HepG2 (cell line): ENCODE measurements around the gene NDUFB7. TPM values are rescaled to one million over a fixed set of nuclear protein-coding genes. Genes with fewer than 3 reads are reported as not detected.
A peak's percentile ranks its signal among the peaks of the same experiment; 100 is the strongest.

Experiments
- ATAC-seq: fragments of 200-7000 bp; cut with Tn5 transposase; 3 replicates; pipeline ENCODE4 v1.9.1; 2020; ENCODE audit warnings: mild to moderate bottlenecking, moderate library complexity
- BruUV-seq: library from RNA; stranded (reverse); fragments of 400-500 nt; replicated peaks from 2 replicates; lab custom pipeline; 2021; lab: Mats Ljungman, UMichigan
- CTCF ChIA-PET: fragments of 300-600 bp; formaldehyde crosslinking; extraction: SDS; loops from one replicate; lab custom pipeline; 2021; ENCODE audit warnings: low total read pairs, inconsistent platforms, low intra/inter-chr PET ratio; lab: Yijun Ruan, JAX
- POLR2A ChIA-PET: fragments of 350-600 bp; sonication (Branson Sonifier 250); formaldehyde crosslinking; loops from one replicate; lab custom pipeline; 2020; ENCODE audit warnings: antibody characterized with exemption, inconsistent platforms; lab: Yijun Ruan, JAX
- DNase-seq: peaks from one replicate; pipeline ENCODE4 v3.0.0-alpha.2; 2015; ENCODE audit warnings: low spot score
- FAIRE-seq: peaks from 3 replicates; lab custom pipeline; 2011; peaks lifted over from hg19 to GRCh38; lab: Jason Lieb, UNC
- H2AFZ ChIP-seq: one replicate; pipeline ENCODE4 v1.6.1; 2011; ENCODE audit warnings: low read length, inconsistent platforms
- H3K27ac ChIP-seq: fragments of 300-600 bp; 3 replicates; pipeline ENCODE4 v1.8.0; 2011; ENCODE audit warnings: mixed run types, mild to moderate bottlenecking, mixed read lengths, low read length, inconsistent platforms; ENCODE audit not compliant: insufficient read depth; ENCODE audit errors: extremely low read length
- H3K27me3 ChIP-seq, 2 experiments: fragments of 200-600 bp in 1 of 2; 2 replicates in 1 of 2; 3 replicates in 1 of 2; pipeline versions ENCODE4 v1.6.0 to v1.8.0; 2011; ENCODE audit warnings: low read length in 2 of 2, mild to moderate bottlenecking in 2 of 2, moderate library complexity in 2 of 2, inconsistent platforms in 1 of 2; ENCODE audit not compliant: insufficient read depth in 2 of 2, control insufficient read depth in 1 of 2
- H3K36me3 ChIP-seq, 2 experiments: fragments of 200-600 bp in 1 of 2; replicated peaks in 1 of 2; 2 replicates in 1 of 2; 3 replicates in 1 of 2; pipeline versions ENCODE4 v1.5.1 to v1.8.0; 2011; ENCODE audit warnings: low read length in 2 of 2, inconsistent platforms in 1 of 2; ENCODE audit not compliant: insufficient read depth in 2 of 2, control insufficient read depth in 1 of 2
- H3K4me1 ChIP-seq: 2 replicates; pipeline ENCODE4 v1.5.1; 2012; ENCODE audit warnings: low read length, inconsistent platforms; ENCODE audit not compliant: insufficient read depth
- H3K4me2 ChIP-seq: 2 replicates; pipeline ENCODE4 v1.6.0; 2011; ENCODE audit warnings: low read depth, low read length, inconsistent platforms
- H3K4me3 ChIP-seq, 3 experiments: fragments of 200-600 bp in 1 of 3; sonication (generic), shearing (Covaris generic) in 1 of 3; replicated peaks in 1 of 3; 2 replicates each; pipeline ENCODE4 v1.5.1; 2011 to 2016; ENCODE audit warnings: low read length in 3 of 3, inconsistent platforms in 2 of 3, low read depth in 2 of 3, mild to moderate bottlenecking in 2 of 3, control low read depth in 1 of 3, mixed read lengths in 1 of 3; ENCODE audit not compliant: insufficient read depth in 1 of 3
- H3K79me2 ChIP-seq: one replicate; pipeline ENCODE4 v1.6.1; 2011; ENCODE audit warnings: low read length, inconsistent platforms; ENCODE audit not compliant: insufficient read depth
- H3K9ac ChIP-seq: 2 replicates; pipeline ENCODE4 v1.6.0; 2011; ENCODE audit warnings: mild to moderate bottlenecking, low read depth, low read length, inconsistent platforms; ENCODE audit not compliant: insufficient read depth
- H3K9me3 ChIP-seq: 2 replicates; pipeline ENCODE4 v1.5.1; 2012; ENCODE audit warnings: mild to moderate bottlenecking, low read length
- H4K20me1 ChIP-seq: 2 replicates; pipeline ENCODE4 v1.6.0; 2011; ENCODE audit warnings: inconsistent platforms, mild to moderate bottlenecking, low read length, moderate library complexity; ENCODE audit not compliant: insufficient read depth
- ARNT2 ChIP-seq: sonication (generic); formaldehyde crosslinking; IDR thresholded peaks from 2 replicates; pipeline ENCODE4 v1.8.0; 2022; ENCODE audit warnings: mild to moderate bottlenecking, low read depth, missing genetic modification reagents, moderate library complexity
- FOXK2 ChIP-seq: fragments of 450-650 bp; IDR thresholded peaks from 2 replicates; pipeline ENCODE4 v1.6.1; 2016
- HDAC2 ChIP-seq: sonication (generic); formaldehyde crosslinking; IDR thresholded peaks from 2 replicates; pipeline ENCODE4 v1.4.0; 2020; ENCODE audit warnings: missing genetic modification reagents
- JARID2 ChIP-seq: sonication (generic); formaldehyde crosslinking; IDR thresholded peaks from 2 replicates; pipeline ENCODE4 v1.8.1; 2023; ENCODE audit warnings: missing genetic modification reagents, inconsistent platforms; ENCODE audit not compliant: insufficient replicate concordance
- MAZ ChIP-seq, 2 experiments: sonication (generic) in 1 of 2; formaldehyde crosslinking in 1 of 2; IDR thresholded peaks; 2 replicates each; pipeline versions ENCODE4 v1.5.0 to v1.6.1; 2012 to 2020; ENCODE audit warnings: low read depth in 2 of 2, mild to moderate bottlenecking in 2 of 2, borderline replicate concordance in 1 of 2, improper control_type of control experiment in 1 of 2, low read length in 1 of 2, missing genetic modification reagents in 1 of 2, moderate library complexity in 1 of 2
- MLLT10 ChIP-seq: sonication (generic); formaldehyde crosslinking; IDR thresholded peaks from 2 replicates; pipeline ENCODE4 v1.4.0; 2020; ENCODE audit warnings: missing genetic modification reagents
- SALL1 ChIP-seq: sonication (generic); formaldehyde crosslinking; IDR thresholded peaks from 2 replicates; pipeline ENCODE4 v1.8.0; 2022; ENCODE audit warnings: mild to moderate bottlenecking, missing genetic modification reagents
- ZNF790 ChIP-seq: sonication (generic); formaldehyde crosslinking; IDR thresholded peaks from 2 replicates; pipeline ENCODE4 v1.8.0; 2022; ENCODE audit warnings: missing genetic modification reagents, mild to moderate bottlenecking, borderline replicate concordance
- ZSCAN9 ChIP-seq: IDR thresholded peaks from 2 replicates; pipeline ENCODE4 v1.6.1; 2016; ENCODE audit warnings: borderline replicate concordance
- WGBS: methylation state at CpG from one replicate; pipeline ENCODE4 v1.1.6; 2017; ENCODE audit warnings: low lambda C conversion rate; 5-methylcytosine and 5-hydroxymethylcytosine counted together
- in situ Hi-C: cut with HindIII; loops from 2 replicates; pipeline ENCODE4 v1.10.0; 2017; ENCODE audit warnings: low pct_unique_long_range_greater_than_20kb; ENCODE audit not compliant: extremely low pct_ligation_motif_present
- intact Hi-C: fragments of 100-400 bp; cut with micrococcal nuclease; formaldehyde crosslinking; loops from one replicate; pipeline ENCODE4 v1.10.0; 2022; ENCODE audit not compliant: unreplicated experiment
- polyA plus RNA-seq, 8 experiments: library from polyadenylated mRNA; depleted of rRNA in 3 of 8; stranded (reverse) in 7 of 8; unstranded in 1 of 8; fragments of >200 nt; fragmentation: Illumina TruSeq in 4 of 8; extraction: Trizol in 4 of 8; gene quantifications; 2 replicates each; pipeline versions ENCODE4 v1.2.1 to v1.2.3, GENCODE V29; 2011 to 2016; ENCODE audit warnings: low read depth in 4 of 8, missing spikeins in 1 of 8, mixed read lengths in 1 of 8; ENCODE audit not compliant: insufficient read depth in 1 of 8
- total RNA-seq, 5 experiments: library from RNA; depleted of rRNA; stranded (reverse); fragments of >200 nt; fragmentation: Illumina TruSeq; extraction: Trizol; gene quantifications; 2 replicates each; pipeline ENCODE4 v1.2.3, GENCODE V29; 2016; ENCODE audit warnings: low read depth in 1 of 5
- TF ChIP-seq, protein P1 (sequence below): sonication (generic); formaldehyde crosslinking; IDR thresholded peaks from 2 replicates; pipeline ENCODE4 v1.4.0; 2020; ENCODE audit warnings: mild to moderate bottlenecking, missing genetic modification reagents
- TF ChIP-seq, protein P2 (sequence below): sonication (generic); formaldehyde crosslinking; IDR thresholded peaks from 2 replicates; pipeline ENCODE4 v1.4.0; 2020; ENCODE audit warnings: missing genetic modification reagents, borderline replicate concordance

The NDUFB7 gene
- total and polyA plus RNA-seq, 2 of the 13 experiments (the other 11 are each of a cell fraction or from before 2014, with no cell fraction given), result 156 to 198 TPM

DNA sequence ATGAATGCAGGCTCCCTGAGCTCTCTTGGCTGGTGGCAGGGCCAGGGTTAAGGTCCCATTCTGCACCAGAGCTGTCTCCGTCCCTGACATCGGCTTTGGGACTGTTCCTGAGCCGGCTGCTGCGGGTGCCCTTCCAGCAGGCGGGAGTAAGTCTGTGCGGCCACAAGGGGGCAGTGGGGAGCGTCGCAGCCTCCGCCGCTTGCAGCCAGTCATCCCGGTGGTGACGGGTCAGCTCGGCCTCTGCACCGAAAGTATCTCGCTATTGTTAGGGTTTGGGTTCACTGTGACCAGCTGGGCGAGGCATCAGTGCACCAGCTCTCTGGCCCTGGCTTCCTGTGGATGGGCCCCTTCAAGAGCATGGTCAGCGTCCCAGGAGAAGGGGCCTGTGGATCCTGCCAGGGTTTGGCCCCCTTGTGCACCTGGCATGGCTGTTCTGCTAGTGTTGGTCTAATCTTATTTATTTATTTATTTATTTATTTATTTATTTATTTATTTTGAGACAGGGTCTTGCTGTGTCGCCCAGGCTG is 15.1 kb downstream of the NDUFB7 start:
- Histone ChIP-seq H4K20me1 (no peaks in the 10 kb centered on the region; the same call in 1 of the 2 replicates), H3K36me3 (peaks cover 3 to 4% of the 10 kb centered on the region in 2 experiments; a peak in 2 of 5 replicates), H3K27me3 (no peaks in the 10 kb centered on the region), H3K4me3 (peak overlapping the region in 1 of 3 experiments; percentile 48; a peak in 2 of 6 replicates), H3K27ac (no peak overlapping the region), H3K9ac (no peak overlapping the region; the same call in 1 of the 2 replicates), H2AFZ (no peak overlapping the region), H3K79me2 (peaks cover 53% of the 10 kb centered on the region), H3K9me3 (no peaks in the 10 kb centered on the region), H3K4me2 (peak overlapping the region; percentile 70), H3K4me1 (peaks cover 43% of the 10 kb centered on the region)
- intact Hi-C loops, result no loop called here
- ATAC-seq, result peak; percentile 62
- in situ Hi-C loops, result no loop called here
- FAIRE-seq, result peak; percentile 66
- ChIA-PET CTCF (interaction anchor here (0.7 to 1.4 kb wide), 3 partner anchors 10 to 51 kb away, joined by 3 to 6 read pairs (median 4); partner anchors contain the start of gene NDUFB7), POLR2A (interaction anchor here (1.1 to 1.3 kb wide), 2 partner anchors 37 to 39 kb away, joined by 3 to 5 read pairs; partner anchors contain the start of gene DNAJB1)
- BruUV-seq, result no TSS peak
- 93% methylated on average over 2 of the region's 18 CpGs for WGBS
- peak; percentile 61 for DNase-seq
- no peak for TF ChIP-seq ZSCAN9 (CRISPR knock-in tag)
- TF ChIP-seq, protein P1, sequence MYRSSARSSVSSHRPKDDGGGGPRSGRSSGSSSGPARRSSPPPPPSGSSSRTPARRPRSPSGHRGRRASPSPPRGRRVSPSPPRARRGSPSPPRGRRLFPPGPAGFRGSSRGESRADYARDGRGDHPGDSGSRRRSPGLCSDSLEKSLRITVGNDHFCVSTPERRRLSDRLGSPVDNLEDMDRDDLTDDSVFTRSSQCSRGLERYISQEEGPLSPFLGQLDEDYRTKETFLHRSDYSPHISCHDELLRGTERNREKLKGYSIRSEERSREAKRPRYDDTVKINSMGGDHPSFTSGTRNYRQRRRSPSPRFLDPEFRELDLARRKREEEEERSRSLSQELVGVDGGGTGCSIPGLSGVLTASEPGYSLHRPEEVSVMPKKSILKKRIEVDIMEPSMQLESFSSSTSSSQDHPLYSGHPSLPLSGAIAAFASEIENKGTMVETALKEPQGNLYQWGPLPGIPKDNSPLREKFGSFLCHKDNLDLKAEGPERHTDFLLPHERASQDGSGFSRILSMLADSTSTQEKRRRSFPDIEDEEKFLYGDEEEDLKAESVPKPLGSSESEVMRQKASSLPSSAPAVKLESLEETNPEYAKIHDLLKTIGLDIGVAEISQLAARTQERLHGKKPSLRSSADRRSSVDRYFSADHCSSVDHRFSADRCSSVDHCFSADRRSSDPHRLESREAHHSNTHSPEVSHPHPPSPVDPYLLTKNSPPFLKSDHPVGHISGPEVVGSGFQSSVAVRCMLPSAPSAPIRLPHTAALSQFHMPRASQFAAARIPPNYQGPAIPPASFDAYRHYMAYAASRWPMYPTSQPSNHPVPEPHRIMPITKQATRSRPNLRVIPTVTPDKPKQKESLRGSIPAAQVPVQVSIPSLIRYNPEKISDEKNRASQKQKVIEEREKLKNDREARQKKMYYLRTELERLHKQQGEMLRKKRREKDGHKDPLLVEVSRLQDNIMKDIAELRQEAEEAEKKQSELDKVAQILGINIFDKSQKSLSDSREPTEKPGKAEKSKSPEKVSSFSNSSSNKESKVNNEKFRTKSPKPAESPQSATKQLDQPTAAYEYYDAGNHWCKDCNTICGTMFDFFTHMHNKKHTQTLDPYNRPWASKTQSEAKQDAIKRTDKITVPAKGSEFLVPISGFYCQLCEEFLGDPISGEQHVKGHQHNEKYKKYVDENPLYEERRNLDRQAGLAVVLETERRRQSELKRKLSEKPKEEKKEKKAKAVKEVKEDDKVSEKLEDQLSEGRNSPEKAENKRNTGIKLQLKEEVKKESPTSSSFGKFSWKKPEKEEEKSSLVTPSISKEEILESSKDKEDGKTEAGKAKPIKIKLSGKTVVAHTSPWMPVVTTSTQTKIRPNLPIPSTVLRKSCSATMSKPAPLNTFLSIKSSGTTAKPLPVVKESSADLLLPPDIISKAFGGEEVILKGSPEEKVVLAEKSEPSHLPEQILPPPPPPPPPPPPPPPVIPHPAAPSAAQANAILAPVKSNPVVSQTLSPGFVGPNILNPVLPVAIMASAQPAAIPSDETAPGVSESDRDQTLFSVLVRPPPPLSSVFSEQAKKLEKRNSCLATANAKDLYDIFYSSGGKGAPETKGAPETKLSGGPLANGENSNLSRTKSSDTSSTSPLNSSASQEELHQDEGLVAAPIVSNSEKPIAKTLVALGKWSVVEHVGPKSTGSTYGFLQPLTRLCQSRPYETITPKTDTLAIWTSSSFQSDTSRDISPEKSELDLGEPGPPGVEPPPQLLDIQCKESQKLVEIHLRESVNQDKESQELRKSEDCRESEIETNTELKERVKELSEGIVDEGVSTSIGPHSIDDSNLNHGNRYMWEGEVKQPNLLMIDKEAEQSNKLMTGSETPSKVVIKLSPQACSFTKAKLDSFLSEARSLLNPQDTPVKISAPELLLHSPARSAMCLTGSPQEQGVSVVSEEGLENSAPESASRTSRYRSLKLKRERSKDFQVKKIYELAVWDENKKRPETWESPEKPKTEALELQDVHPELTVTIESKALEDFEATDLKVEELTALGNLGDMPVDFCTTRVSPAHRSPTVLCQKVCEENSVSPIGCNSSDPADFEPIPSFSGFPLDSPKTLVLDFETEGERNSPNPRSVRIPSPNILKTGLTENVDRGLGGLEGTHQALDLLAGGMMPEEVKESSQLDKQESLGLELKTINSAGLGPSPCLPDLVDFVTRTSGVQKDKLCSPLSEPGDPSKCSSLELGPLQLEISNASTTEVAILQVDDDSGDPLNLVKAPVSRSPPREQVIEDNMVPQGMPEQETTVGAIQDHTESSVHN, result 0 out of 2 replicates have a peak, but pooled peaks have one; percentile 40
- no peak for TF ChIP-seq ZNF790
- TF ChIP-seq MAZ (IDR thresholded peaks at IDR 0.05; ENCODE audit: borderline replicate concordance, low read depth, low read length), result no peak
- no peak for TF ChIP-seq MAZ (CRISPR knock-in tag; IDR thresholded peaks at IDR 0.05; ENCODE audit: low read depth)
- TF ChIP-seq MLLT10 (CRISPR knock-in tag), result no peak
- TF ChIP-seq HDAC2, result peak; percentile 35; the same call in 1 of the 2 replicates
- peak; percentile 33; the same call in 1 of the 2 replicates for TF ChIP-seq SALL1 (CRISPR knock-in tag)
- 0 out of 2 replicates have a peak, but pooled peaks have one; percentile 21 for TF ChIP-seq ARNT2 (CRISPR knock-in tag)
- TF ChIP-seq FOXK2, result no peak
- TF ChIP-seq, protein P2, sequence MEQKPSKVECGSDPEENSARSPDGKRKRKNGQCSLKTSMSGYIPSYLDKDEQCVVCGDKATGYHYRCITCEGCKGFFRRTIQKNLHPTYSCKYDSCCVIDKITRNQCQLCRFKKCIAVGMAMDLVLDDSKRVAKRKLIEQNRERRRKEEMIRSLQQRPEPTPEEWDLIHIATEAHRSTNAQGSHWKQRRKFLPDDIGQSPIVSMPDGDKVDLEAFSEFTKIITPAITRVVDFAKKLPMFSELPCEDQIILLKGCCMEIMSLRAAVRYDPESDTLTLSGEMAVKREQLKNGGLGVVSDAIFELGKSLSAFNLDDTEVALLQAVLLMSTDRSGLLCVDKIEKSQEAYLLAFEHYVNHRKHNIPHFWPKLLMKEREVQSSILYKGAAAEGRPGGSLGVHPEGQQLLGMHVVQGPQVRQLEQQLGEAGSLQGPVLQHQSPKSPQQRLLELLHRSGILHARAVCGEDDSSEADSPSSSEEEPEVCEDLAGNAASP, result peak; percentile 56; the same call in 1 of the 2 replicates
- TF ChIP-seq JARID2 (CRISPR knock-in tag), result no peak
